Neutrophil (primary cell): ENCODE measurements around the gene SLC16A4.

Experiments
- H3K27ac ChIP-seq: fragments of 200-600 bp; sonication (generic); 2 replicates; pipeline ENCODE4 v1.5.1; 2016; ENCODE audit warnings: mild to moderate bottlenecking, moderate library complexity
- H3K27me3 ChIP-seq: fragments of 200-600 bp; sonication (generic); 2 replicates; pipeline ENCODE4 v1.6.0; 2016; ENCODE audit warnings: mild to moderate bottlenecking
- H3K36me3 ChIP-seq: fragments of 200-600 bp; sonication (generic); 2 replicates; pipeline ENCODE4 v1.5.1; 2017
- H3K4me1 ChIP-seq, 2 experiments: fragments of 200-600 bp in 1 of 2; sonication (generic) in 1 of 2; 1 replicate in 1 of 2; 2 replicates in 1 of 2; pipeline versions ENCODE4 v1.5.1 to v1.6.1; 2013 to 2016; ENCODE audit warnings: low read depth in 1 of 2, low read length in 1 of 2, mild to moderate bottlenecking in 1 of 2, moderate library complexity in 1 of 2; ENCODE audit not compliant: control insufficient read depth in 1 of 2, insufficient read depth in 1 of 2
- H3K4me3 ChIP-seq, 2 experiments: fragments of 200-600 bp in 1 of 2; sonication (generic) in 1 of 2; 1 replicate in 1 of 2; 2 replicates in 1 of 2; pipeline ENCODE4 v1.5.1; 2013 to 2016; ENCODE audit warnings: low read depth in 1 of 2, low read length in 1 of 2, mild to moderate bottlenecking in 1 of 2, moderate library complexity in 1 of 2
- H3K9me3 ChIP-seq: fragments of 200-600 bp; sonication (generic); 2 replicates; pipeline ENCODE4 v1.5.1; 2016
- TF ChIP-seq, protein P1 (sequence below): fragments of 200-600 bp; sonication (generic); IDR thresholded peaks from 2 replicates; pipeline ENCODE4 v1.5.1; 2016; ENCODE audit warnings: antibody characterized with exemption

SLC16A4 gene

DNA sequence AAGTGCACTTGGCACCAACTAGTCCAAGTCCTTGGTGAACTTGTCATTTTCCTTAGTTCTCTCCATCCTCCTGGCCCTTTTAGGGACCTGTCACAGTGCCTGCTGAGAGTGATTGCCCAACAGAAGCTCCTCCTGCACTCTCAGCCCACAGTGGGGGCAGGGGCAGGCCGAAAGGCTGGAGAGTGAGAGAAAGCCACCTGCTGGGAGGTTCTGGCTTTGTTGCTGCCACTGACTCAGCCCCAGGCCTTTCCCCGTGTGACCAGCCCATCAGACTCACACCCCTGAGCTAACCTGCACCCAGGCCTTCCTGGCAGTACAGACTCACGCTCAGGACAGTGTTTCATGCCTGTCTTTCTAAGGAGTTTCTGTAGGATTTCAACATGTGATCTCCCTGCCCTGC lies 43.0 kb upstream of the SLC16A4 start:
- Histone ChIP-seq H3K27me3 (no peaks in the 10 kb centered on the region), H3K4me1 (no peaks in the 10 kb centered on the region), H3K27ac (no peak overlapping the region), H3K36me3 (no peaks in the 10 kb centered on the region), H3K4me3 (no peak overlapping the region), H3K9me3 (no peaks in the 10 kb centered on the region)
- TF ChIP-seq, protein P1, sequence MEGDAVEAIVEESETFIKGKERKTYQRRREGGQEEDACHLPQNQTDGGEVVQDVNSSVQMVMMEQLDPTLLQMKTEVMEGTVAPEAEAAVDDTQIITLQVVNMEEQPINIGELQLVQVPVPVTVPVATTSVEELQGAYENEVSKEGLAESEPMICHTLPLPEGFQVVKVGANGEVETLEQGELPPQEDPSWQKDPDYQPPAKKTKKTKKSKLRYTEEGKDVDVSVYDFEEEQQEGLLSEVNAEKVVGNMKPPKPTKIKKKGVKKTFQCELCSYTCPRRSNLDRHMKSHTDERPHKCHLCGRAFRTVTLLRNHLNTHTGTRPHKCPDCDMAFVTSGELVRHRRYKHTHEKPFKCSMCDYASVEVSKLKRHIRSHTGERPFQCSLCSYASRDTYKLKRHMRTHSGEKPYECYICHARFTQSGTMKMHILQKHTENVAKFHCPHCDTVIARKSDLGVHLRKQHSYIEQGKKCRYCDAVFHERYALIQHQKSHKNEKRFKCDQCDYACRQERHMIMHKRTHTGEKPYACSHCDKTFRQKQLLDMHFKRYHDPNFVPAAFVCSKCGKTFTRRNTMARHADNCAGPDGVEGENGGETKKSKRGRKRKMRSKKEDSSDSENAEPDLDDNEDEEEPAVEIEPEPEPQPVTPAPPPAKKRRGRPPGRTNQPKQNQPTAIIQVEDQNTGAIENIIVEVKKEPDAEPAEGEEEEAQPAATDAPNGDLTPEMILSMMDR = no peak

DNA sequence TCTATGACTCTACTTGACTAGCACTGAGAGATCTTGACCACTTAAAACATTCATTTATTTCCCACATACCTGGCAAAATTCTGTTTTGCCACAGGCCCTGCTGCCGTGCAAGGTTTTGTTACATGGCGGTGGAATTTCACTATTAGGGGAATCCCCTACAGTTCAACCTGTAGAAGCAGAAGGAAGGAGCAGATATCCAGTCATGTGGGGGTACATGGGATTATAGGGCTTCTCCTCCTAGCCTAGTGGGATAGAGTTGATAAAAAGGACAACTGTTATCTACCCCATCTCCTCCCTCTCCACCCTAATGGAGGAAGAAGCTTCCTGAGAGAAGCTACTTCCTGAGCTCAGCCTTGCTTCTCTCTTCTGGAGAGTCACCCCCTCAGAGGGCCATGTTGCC lies 42.4 kb upstream of the SLC16A4 start:
- Histone ChIP-seq H3K36me3 (no peaks in the 10 kb centered on the region), H3K4me1 (no peaks in the 10 kb centered on the region), H3K4me3 (no peak overlapping the region), H3K9me3 (no peaks in the 10 kb centered on the region), H3K27me3 (no peaks in the 10 kb centered on the region), H3K27ac (no peak overlapping the region)
- TF ChIP-seq, protein P1 = no peak

DNA sequence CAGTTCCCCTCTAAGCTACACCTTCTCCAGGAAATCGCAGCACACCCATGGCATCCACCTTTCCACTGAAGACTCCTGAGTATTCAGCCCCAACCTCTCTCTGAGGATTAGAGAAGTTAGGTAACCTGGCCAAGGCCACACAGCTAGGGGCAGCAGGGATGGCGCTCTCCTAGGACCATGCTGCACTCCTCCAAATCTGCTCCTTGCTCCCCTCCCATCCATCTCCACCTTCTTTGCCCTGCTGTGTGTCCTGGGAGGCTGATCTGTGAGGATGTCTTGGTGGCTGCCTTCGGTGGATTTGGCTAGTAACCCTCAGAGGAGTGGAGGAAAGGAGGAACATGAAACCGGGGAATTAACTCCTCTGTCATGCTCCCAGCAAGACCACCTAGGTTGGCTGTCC lies 40.1 kb upstream of the SLC16A4 start:
- H3K27me3 ChIP-seq = no peaks in the 10 kb centered on the region
- TF ChIP-seq, protein P1 = no peak
- H3K4me3 ChIP-seq = no peak overlapping the region
- no peaks in the 10 kb centered on the region for H3K9me3 ChIP-seq
- no peaks in the 10 kb centered on the region for H3K4me1 ChIP-seq
- H3K27ac ChIP-seq = no peak overlapping the region
- H3K36me3 ChIP-seq = no peaks in the 10 kb centered on the region

DNA sequence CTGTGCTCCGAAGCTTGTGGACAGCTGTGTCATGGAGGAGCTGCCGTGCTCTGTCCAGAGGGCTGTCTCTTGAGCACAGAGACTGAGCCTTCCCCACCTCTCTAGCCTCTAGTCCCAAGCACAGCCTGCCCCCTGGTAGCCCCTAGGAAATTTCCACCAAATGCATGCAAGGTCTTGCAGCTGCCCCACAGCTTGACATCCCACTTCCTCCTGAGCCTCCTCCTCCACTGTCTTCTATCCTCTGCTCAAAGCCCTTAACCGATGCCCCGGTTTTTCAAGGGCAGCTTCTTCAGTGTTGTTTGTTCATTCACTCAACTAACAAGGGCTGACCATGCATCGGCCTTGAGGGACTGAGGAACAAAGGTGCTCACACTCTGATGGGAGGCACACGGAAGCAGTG lies 39.5 kb upstream of the SLC16A4 start:
- Histone ChIP-seq H3K27me3 (no peaks in the 10 kb centered on the region), H3K4me3 (no peak overlapping the region), H3K27ac (no peak overlapping the region), H3K4me1 (no peaks in the 10 kb centered on the region), H3K9me3 (no peaks in the 10 kb centered on the region), H3K36me3 (no peaks in the 10 kb centered on the region)
- TF ChIP-seq, protein P1 = no peak

DNA sequence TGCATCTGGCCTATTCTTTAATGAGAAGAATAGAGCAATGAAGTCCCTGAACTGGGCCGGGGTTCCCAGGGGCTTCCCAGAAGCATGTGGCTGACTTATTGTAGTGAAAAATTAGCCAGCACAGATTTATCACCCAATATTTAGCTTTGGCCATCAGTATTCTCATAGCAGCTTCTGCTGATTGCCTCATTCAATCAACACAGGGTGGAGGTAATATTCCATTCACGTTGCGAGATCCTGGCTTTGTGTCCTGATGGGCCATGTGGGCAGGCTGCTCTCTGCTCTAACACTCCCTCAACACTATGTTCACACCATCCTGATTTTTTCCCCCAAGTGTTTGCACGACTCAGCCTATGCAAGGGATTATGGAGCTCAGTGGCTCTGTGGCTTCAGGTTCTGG lies 38.1 kb upstream of the SLC16A4 start:
- TF ChIP-seq, protein P1 = no peak
- Histone ChIP-seq H3K4me1 (no peaks in the 10 kb centered on the region), H3K9me3 (no peaks in the 10 kb centered on the region), H3K36me3 (no peaks in the 10 kb centered on the region), H3K27me3 (no peaks in the 10 kb centered on the region), H3K27ac (no peak overlapping the region), H3K4me3 (no peak overlapping the region)

DNA sequence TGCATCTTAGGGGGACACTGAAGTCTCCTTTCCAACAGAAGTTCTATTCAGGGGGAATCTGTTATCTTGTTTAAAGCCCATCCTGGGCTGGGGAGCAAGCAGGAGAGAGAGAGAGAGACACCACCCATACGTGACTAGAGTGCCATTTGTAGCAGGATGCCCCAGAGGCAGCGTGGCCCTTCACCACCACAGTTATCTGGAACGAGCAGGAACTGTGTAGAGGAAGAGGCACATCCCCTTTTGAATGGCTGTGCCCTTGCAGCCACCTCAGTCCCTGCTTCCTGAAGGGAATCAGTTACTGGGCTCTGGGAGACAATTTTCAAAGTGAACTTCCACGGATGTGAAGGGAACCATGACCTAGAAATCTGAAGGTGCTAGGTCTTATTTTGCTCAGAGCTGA lies 36.0 kb upstream of the SLC16A4 start:
- no peaks in the 10 kb centered on the region for H3K36me3 ChIP-seq
- no peaks in the 10 kb centered on the region for H3K4me1 ChIP-seq
- H3K27me3 ChIP-seq = no peaks in the 10 kb centered on the region
- H3K27ac ChIP-seq = no peak overlapping the region
- H3K9me3 ChIP-seq = no peaks in the 10 kb centered on the region
- TF ChIP-seq, protein P1 = no peak
- no peak overlapping the region for H3K4me3 ChIP-seq
